ENCODE data around the gene JMJD6. TPM values are rescaled to one million over a fixed set of nuclear protein-coding genes. Genes with fewer than 3 reads are reported as not detected.

JMJD6 gene
- 10 to 100 TPM; 17.7 to 40.5 TPM for total RNA-seq

- Histone ChIP-seq H3K27me3 (replicated peaks; ENCODE audit: insufficient read depth) (no peaks in the 10 kb centered on the region), H3K4me1 (replicated peaks) (peaks cover 21% of the 10 kb centered on the region), H3K9me3 (no peaks in the 10 kb centered on the region), H3K4me3 (peak within 1 kb of the TSS; percentile 94 to 98), H3K27ac (peak within 1 kb of the TSS; percentile 99 to 100), H3K36me3 (peaks cover 6 to 8% of the 10 kb centered on the region in 2 donors)
- under 1% methylated on average over 34 of the region's 60 CpGs for WGBS
- TF ChIP-seq CTCF (IDR thresholded peaks at IDR 0.05) (no peak), POLR2AphosphoS5 (IDR thresholded peaks at IDR 0.05) (peak; percentile 97), POLR2A (IDR thresholded peaks at IDR 0.05) (peak; percentile 96)
- peak; percentile 97 for DNase-seq (ENCODE audit: low spot score)
- intact Hi-C loops (cut with DNase I), result loop anchor here (1.0 to 5.0 kb wide), 2 partner anchors 17 to 39 kb away; no protein-coding TSS in a partner anchor
These were observed at the start of gene JMJD6 for GRCh38 chr17:76726231-76726775. TSS of gene JMJD6 (minus strand) at chr17:76726606. CDS start at chr17:76726475, 131 bp downstream.

GRCh38 chr17:76775021-76775600 is 48.7 kb upstream of the JMJD6 start:
- 90% methylated on average over 10 of the region's 10 CpGs for WGBS
- Histone ChIP-seq H3K4me1 (replicated peaks) (no peaks in the 10 kb centered on the region), H3K27ac (no peak overlapping the region), H3K4me3 (no peak overlapping the region), H3K27me3 (replicated peaks; ENCODE audit: insufficient read depth) (no peaks in the 10 kb centered on the region), H3K9me3 (no peaks in the 10 kb centered on the region), H3K36me3 (no peaks in the 10 kb centered on the region)
- intact Hi-C loops (cut with DNase I), result no loop called here
- no peak for TF ChIP-seq POLR2AphosphoS5 (IDR thresholded peaks at IDR 0.05)
- TF ChIP-seq CTCF (IDR thresholded peaks at IDR 0.05), result no peak
- no peak for TF ChIP-seq POLR2A (IDR thresholded peaks at IDR 0.05)
- DNase-seq (ENCODE audit: low spot score), result no peak

GRCh38 chr17:76772842-76773525 is 46.6 kb upstream of the JMJD6 start:
- WGBS, result 81% methylated on average over 6 of the region's 6 CpGs
- Histone ChIP-seq H3K36me3 (no peaks in the 10 kb centered on the region), H3K27me3 (replicated peaks; ENCODE audit: insufficient read depth) (no peaks in the 10 kb centered on the region), H3K4me3 (no peak overlapping the region), H3K9me3 (no peaks in the 10 kb centered on the region), H3K27ac (no peak overlapping the region), H3K4me1 (replicated peaks) (no peaks in the 10 kb centered on the region)
- no peak for DNase-seq (ENCODE audit: low spot score)
- TF ChIP-seq CTCF (IDR thresholded peaks at IDR 0.05) (no peak), POLR2AphosphoS5 (IDR thresholded peaks at IDR 0.05) (no peak), POLR2A (IDR thresholded peaks at IDR 0.05) (no peak)
- intact Hi-C loops (cut with DNase I), result no loop called here

GRCh38 chr17:76758570-76758969 is 32.2 kb upstream of the JMJD6 start:
- intact Hi-C loops (cut with DNase I), result no loop called here
- TF ChIP-seq CTCF (IDR thresholded peaks at IDR 0.05) (no peak), POLR2AphosphoS5 (IDR thresholded peaks at IDR 0.05) (no peak), POLR2A (IDR thresholded peaks at IDR 0.05) (no peak)
- 94% methylated on average over 3 of the region's 3 CpGs for WGBS
- H3K4me3 ChIP-seq, result no peak overlapping the region
- no peaks in the 10 kb centered on the region for H3K9me3 ChIP-seq
- H3K36me3 ChIP-seq, result no peaks in the 10 kb centered on the region
- no peaks in the 10 kb centered on the region for H3K27me3 ChIP-seq (replicated peaks; ENCODE audit: insufficient read depth)
- H3K27ac ChIP-seq, result no peak overlapping the region
- DNase-seq (ENCODE audit: low spot score), result no peak
- no peaks in the 10 kb centered on the region for H3K4me1 ChIP-seq (replicated peaks)
